Measurements from ENCODE around the gene NUP42.

DNA sequence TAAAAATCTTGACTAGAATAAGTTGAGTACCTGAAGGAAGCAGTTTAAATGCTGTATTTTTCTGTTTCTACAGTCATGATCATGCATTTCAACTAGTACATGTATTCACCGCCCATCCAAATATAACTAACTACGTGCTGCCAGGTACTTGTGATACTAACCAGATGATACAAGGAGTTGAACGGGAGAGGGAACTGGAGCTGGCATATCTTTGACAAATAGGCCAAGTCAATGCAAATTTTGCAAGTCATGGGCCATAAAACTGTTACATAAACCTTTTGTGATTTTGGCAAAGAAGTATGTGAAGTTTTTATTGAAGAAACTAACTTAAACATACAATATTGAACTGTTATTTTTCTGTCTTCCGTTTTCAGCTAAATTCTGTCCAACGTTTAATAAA lies 14.5 kb downstream of the NUP42 start:
- TF ChIP-seq POLR2A (IDR thresholded peaks at IDR 0.05; ENCODE audit: low read depth, low read length) (no peak), SPI1 (IDR thresholded peaks at IDR 0.05; ENCODE audit: low read depth, low read length) (no peak)

All from GM12891 (cell line).